Ovary (tissue), 9 donors: Measurements from ENCODE around the gene FBXO42. TPM values are rescaled to one million over a fixed set of nuclear protein-coding genes. Genes with fewer than 3 reads are reported as not detected.

ENCODE experiments used
- DNase-seq, 5 donors: peaks; one replicate each; pipeline ENCODE4 v3.0.0-alpha.2; 2019 to 2020
- H3K27ac ChIP-seq, 2 donors: fragments of 200-600 bp; one replicate each; pipeline versions ENCODE4 v1.5.1 to v1.8.0; 2019 to 2022
- H3K27me3 ChIP-seq: fragments of 200-600 bp; one replicate; pipeline ENCODE4 v1.8.0; 2022
- H3K36me3 ChIP-seq: fragments of 200-600 bp; sonication (generic); one replicate; pipeline ENCODE4 v1.5.1; 2019
- H3K4me1 ChIP-seq: one replicate; pipeline ENCODE4 v1.8.1; 2013; ENCODE audit warnings: mild to moderate bottlenecking, moderate library complexity; ENCODE audit not compliant: insufficient read depth
- H3K4me3 ChIP-seq: fragments of 200-600 bp; sonication (generic); one replicate; pipeline ENCODE4 v1.5.1; 2017
- H3K9me3 ChIP-seq, 2 donors: fragments of 200-600 bp in 1 of 2; sonication (generic) in 1 of 2; one replicate each; pipeline versions ENCODE4 v1.5.1 to v1.8.1; 2013 to 2019; ENCODE audit warnings: mild to moderate bottlenecking in 1 of 2, moderate library complexity in 1 of 2
- CTCF ChIP-seq, 3 donors: fragments of 450-650 bp in 2 of 3; fragments of 200-600 bp in 1 of 3; IDR thresholded peaks; one replicate each; pipeline versions ENCODE4 v1.5.1 to v1.8.0; 2016 to 2022; ENCODE audit warnings: antibody characterized with exemption in 3 of 3, mild to moderate bottlenecking in 1 of 3
- EP300 ChIP-seq: sonication (generic); formaldehyde crosslinking; IDR thresholded peaks from one replicate; pipeline ENCODE4 v1.6.1; 2017; ENCODE audit warnings: antibody characterized with exemption
- POLR2A ChIP-seq: fragments of 450-650 bp; IDR thresholded peaks from one replicate; pipeline ENCODE4 v1.6.1; 2017; ENCODE audit warnings: antibody characterized with exemption, mild to moderate bottlenecking, moderate library complexity
- WGBS, 3 donors: extraction: QIAGEN DNeasy Blood & Tissue Kit in 1 of 3; methylation state at CpG; one replicate each; pipeline versions ENCODE4 v1.1.5 to v1.1.7; 2013 to 2017; 5-methylcytosine and 5-hydroxymethylcytosine counted together
- intact Hi-C, 4 donors: fragments of 100-400 bp; cut with DNase I; formaldehyde crosslinking; loops; one replicate each; pipeline versions ENCODE4 v1.11.0 to v1.15.1; 2022 to 2023
- polyA plus RNA-seq, 2 donors: library from polyadenylated mRNA; stranded (reverse); fragments of 200-250 nt in 1 of 2; fragments of 350-450 nt in 1 of 2; fragmentation: Illumina TruSeq in 1 of 2; extraction: RNeasy Lipid Tissue Mini Kit (QIAGEN cat#74804) in 1 of 2; gene quantifications; one replicate each; pipeline ENCODE4 v1.2.3, GENCODE V29; 2013 to 2014
- total RNA-seq, 7 donors: library from RNA; depleted of rRNA in 2 of 7; stranded (reverse); fragments of >200 nt in 2 of 7; fragmentation: NEBNext Ultra II Directional in 3 of 7; extraction: Animal tissue kit (Norgen Biotek cat#: 25700) in 3 of 7; gene quantifications; one replicate each; pipeline versions ENCODE4 v1.1.0 to v1.2.4, GENCODE V29; 2016 to 2023
- donor health status: DM: no; HTN: no; CAD: no; lungs with moderate emphysema.
- donor health status: DM: no; HTN: no; CAD: no.
- donor health status: Bipolar disorder and iron deficiency.
- donor health status: DM: yes; HTN: yes; CAD: no.
- donor health status: DM: no; HTN: no; CAD: no.
- donor health status: DM: yes; HTN: yes; CAD: no.

The FBXO42 gene
- total and polyA plus RNA-seq, 9 donors: 16.0 to 35.3 (median 21.9) TPM

DNA sequence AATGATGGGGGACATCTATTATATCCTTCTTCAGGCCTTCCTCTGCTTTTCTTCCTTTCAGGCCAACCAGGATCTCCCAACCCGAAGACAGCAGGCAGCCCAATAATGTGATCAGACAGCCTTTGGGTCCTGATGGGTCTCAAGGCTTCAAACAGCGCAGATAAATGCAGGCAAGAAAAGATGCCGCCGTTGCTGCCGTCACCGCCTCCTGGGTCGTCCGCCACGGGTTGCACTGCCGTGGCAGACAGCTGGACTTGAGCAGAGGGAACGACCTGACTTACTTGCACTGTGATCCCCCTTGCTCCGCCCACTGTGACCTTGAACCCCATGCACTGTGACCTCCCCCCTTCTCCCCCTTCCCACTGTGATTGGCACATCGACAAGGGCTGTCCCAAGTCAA, 42.7 kb upstream of the FBXO42 start:
- Histone ChIP-seq H3K4me3 (no peak overlapping the region), H3K27ac (no peak overlapping the region), H3K4me1 (peaks cover 6% of the 10 kb centered on the region), H3K9me3 (no peaks in the 10 kb centered on the region), H3K27me3 (no peaks in the 10 kb centered on the region), H3K36me3 (no peaks in the 10 kb centered on the region)
- TF ChIP-seq POLR2A: no peak
- TF ChIP-seq EP300: no peak
- TF ChIP-seq CTCF (IDR thresholded peaks at IDR 0.05): no peak
- DNase-seq: no peak
- WGBS, 3 donors: 73 to 83% (median 82%) methylated on average over 13 of the region's 13 CpGs
- intact Hi-C loops: no loop called here

GRCh38 chr1:16393570-16394521, 41.6 kb upstream of the FBXO42 start:
- intact Hi-C loops: no loop called here
- Histone ChIP-seq H3K27ac (no peak overlapping the region), H3K4me1 (peaks cover 6% of the 10 kb centered on the region), H3K27me3 (no peaks in the 10 kb centered on the region), H3K9me3 (no peaks in the 10 kb centered on the region), H3K36me3 (no peaks in the 10 kb centered on the region), H3K4me3 (no peak overlapping the region)
- DNase-seq: no peak
- WGBS, 3 donors: 81 to 87% (median 87%) methylated on average over 10 of the region's 10 CpGs
- TF ChIP-seq EP300 (no peak), CTCF (IDR thresholded peaks at IDR 0.05) (no peak), POLR2A (no peak)

DNA sequence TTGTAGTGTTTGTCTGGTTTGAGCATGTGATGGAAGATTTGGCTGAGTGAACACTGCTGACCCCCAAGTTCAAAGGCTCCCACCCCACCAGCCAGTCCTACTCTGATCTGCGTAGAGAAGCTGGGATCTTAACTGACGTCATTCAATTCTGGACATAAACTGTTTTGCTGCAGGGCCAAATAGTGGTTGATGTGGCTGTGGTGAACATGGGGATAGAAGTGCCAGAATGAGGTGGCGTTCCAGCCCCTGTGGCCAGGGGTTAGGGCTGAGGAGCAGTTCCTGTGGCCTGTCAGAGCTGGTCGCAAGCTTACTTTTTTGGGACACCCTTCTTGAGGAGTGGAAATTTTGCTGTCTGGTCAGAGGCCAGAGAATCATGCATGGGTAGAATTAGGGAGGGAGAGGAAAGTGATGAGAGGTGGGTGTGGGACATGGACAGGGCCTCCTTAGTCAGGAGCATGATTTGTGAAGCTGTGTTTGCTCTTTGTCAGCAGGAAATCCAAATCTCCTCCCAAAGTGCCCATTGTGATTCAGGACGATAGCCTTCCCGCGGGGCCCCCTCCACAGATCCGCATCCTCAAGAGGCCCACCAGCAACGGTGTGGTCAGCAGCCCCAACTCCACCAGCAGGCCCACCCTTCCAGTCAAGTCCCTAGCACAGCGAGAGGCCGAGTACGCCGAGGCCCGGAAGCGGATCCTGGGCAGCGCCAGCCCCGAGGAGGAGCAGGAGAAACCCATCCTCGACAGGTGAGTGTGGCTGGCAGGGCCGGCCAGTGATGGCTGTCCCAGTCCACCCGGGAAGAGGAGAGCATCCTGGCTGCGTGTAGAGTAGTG, 40.7 kb upstream of the FBXO42 start:
- DNase-seq: no peak
- Histone ChIP-seq H3K4me3 (no peak overlapping the region), H3K27me3 (no peaks in the 10 kb centered on the region), H3K27ac (no peak overlapping the region), H3K36me3 (no peaks in the 10 kb centered on the region), H3K4me1 (peaks cover 6% of the 10 kb centered on the region), H3K9me3 (no peaks in the 10 kb centered on the region)
- intact Hi-C loops: no loop called here
- 78 to 83% (median 82%) methylated on average over 21 of the region's 21 CpGs for WGBS, 3 donors
- TF ChIP-seq CTCF (IDR thresholded peaks at IDR 0.05) (no peak), POLR2A (no peak), EP300 (no peak)

- no peak for DNase-seq
- 75 to 82% (median 80%) methylated on average over 3 of the region's 3 CpGs for WGBS, 3 donors
Measured at GRCh38 chr1:16391411-16391810, 39.1 kb upstream of the FBXO42 start.

More at GRCh38 chr1:16391411-16391810, 39.1 kb upstream of the FBXO42 start:
- intact Hi-C loops: no loop called here
- Histone ChIP-seq H3K27ac (no peak overlapping the region), H3K36me3 (no peaks in the 10 kb centered on the region), H3K27me3 (no peaks in the 10 kb centered on the region), H3K4me1 (peaks cover 12% of the 10 kb centered on the region), H3K9me3 (no peaks in the 10 kb centered on the region), H3K4me3 (no peak overlapping the region)
- no peak for TF ChIP-seq CTCF (IDR thresholded peaks at IDR 0.05)
- TF ChIP-seq EP300: no peak
- no peak for TF ChIP-seq POLR2A
